B cell (primary cell): ENCODE results near the gene PODN. TPM values are rescaled to one million over a fixed set of nuclear protein-coding genes. Genes with fewer than 3 reads are reported as not detected.

Experiments
- ATAC-seq: fragments of 200-7000 bp; cut with Tn5 transposase; one replicate; pipeline ENCODE4 v1.10.0; 2021; ENCODE audit warnings: low read depth, mild to moderate bottlenecking, moderate number of reproducible peaks, moderate library complexity
- CTCF ChIA-PET: fragments of 350-600 bp; sonication (Branson Sonifier 250); formaldehyde crosslinking; loops from one replicate; lab custom pipeline; 2021; ENCODE audit warnings: antibody characterized with exemption, inconsistent platforms; lab: Charles Lee
- POLR2A ChIA-PET: fragments of 350-600 bp; sonication (Branson Sonifier 250); formaldehyde crosslinking; loops from one replicate; lab custom pipeline; 2021; ENCODE audit warnings: antibody characterized with exemption; lab: Charles Lee
- DNase-seq: peaks from one replicate; pipeline ENCODE4 v3.0.0; 2013
- H2AFZ ChIP-seq: 2 replicates; pipeline ENCODE4 v1.6.1; 2012; ENCODE audit warnings: mild to moderate bottlenecking, low read depth, low read length; ENCODE audit not compliant: insufficient read depth, poor library complexity, severe bottlenecking
- H3K27ac ChIP-seq, 2 donors: 1 replicate in 1 of 2; 2 replicates in 1 of 2; pipeline ENCODE4 v1.5.1; 2012 to 2013; ENCODE audit warnings: low read length in 2 of 2, mild to moderate bottlenecking in 2 of 2, moderate library complexity in 1 of 2
- H3K27me3 ChIP-seq, 4 experiments: fragments of 200-600 bp in 1 of 4; sonication (generic) in 1 of 4; replicated peaks in 1 of 4; 1 replicate in 2 of 4; 2 replicates in 2 of 4; pipeline versions ENCODE4 v1.6.1 to v1.7.0; 2013 to 2016; ENCODE audit warnings: low read length in 3 of 4, mild to moderate bottlenecking in 2 of 4, mixed read lengths in 1 of 4, moderate library complexity in 1 of 4; ENCODE audit not compliant: insufficient read depth in 4 of 4, control insufficient read depth in 3 of 4; ENCODE audit errors: control extremely low read depth in 1 of 4
- H3K36me3 ChIP-seq, 2 experiments: replicated peaks in 1 of 2; 1 replicate in 1 of 2; 2 replicates in 1 of 2; pipeline versions ENCODE4 v1.6.1 to v1.7.1; 2013; ENCODE audit warnings: low read length in 1 of 2; ENCODE audit not compliant: insufficient read depth in 2 of 2, control insufficient read depth in 1 of 2; ENCODE audit errors: control extremely low read depth in 1 of 2, extremely low read depth in 1 of 2
- H3K4me1 ChIP-seq, 2 donors: fragments of 200-600 bp in 1 of 2; sonication (generic) in 1 of 2; 1 replicate in 1 of 2; 2 replicates in 1 of 2; pipeline versions ENCODE4 v1.5.1 to v1.6.1; 2013 to 2017; ENCODE audit warnings: low read length in 2 of 2; ENCODE audit not compliant: control insufficient read depth in 2 of 2, insufficient read depth in 2 of 2
- H3K4me2 ChIP-seq: replicated peaks from 2 replicates; pipeline ENCODE3; 2012; ENCODE audit warnings: mild to moderate bottlenecking, low read depth, low read length; ENCODE audit not compliant: poor library complexity, severe bottlenecking
- H3K4me3 ChIP-seq, 5 experiments: fragments of 200-600 bp in 1 of 5; sonication (generic) in 1 of 5; 1 replicate in 3 of 5; 2 replicates in 2 of 5; pipeline versions ENCODE4 v1.5.1 to v1.7.0; 2011 to 2016; ENCODE audit warnings: low read length in 4 of 5, mild to moderate bottlenecking in 4 of 5, low read depth in 2 of 5, control low read depth in 1 of 5, moderate library complexity in 1 of 5; ENCODE audit not compliant: insufficient read depth in 1 of 5; ENCODE audit errors: control extremely low read depth in 1 of 5, extremely low read depth in 1 of 5
- H3K79me2 ChIP-seq: fragments of 200-600 bp; sonication (generic); one replicate; pipeline ENCODE4 v1.6.0; 2016; ENCODE audit warnings: low read length; ENCODE audit not compliant: control insufficient read depth, insufficient read depth
- H3K9ac ChIP-seq: fragments of 200-600 bp; sonication (generic); 2 replicates; pipeline ENCODE4 v1.6.1; 2017; ENCODE audit warnings: mild to moderate bottlenecking, low read length, moderate library complexity
- H3K9me3 ChIP-seq, 3 donors: one replicate each; pipeline versions ENCODE4 v1.6.1 to v1.7.1; 2013; ENCODE audit warnings: low read length in 2 of 3; ENCODE audit not compliant: control insufficient read depth in 2 of 3, insufficient read depth in 1 of 3; ENCODE audit errors: control extremely low read depth in 1 of 3
- H4K20me1 ChIP-seq: 2 replicates; pipeline ENCODE4 v1.6.0; 2012; ENCODE audit warnings: mild to moderate bottlenecking, low read length; ENCODE audit not compliant: insufficient read depth, control insufficient read depth, poor library complexity, severe bottlenecking
- H3K27ac Mint-ChIP-seq: one replicate; pipeline ENCODE4 v1.8.0; 2021; ENCODE audit warnings: mixed read lengths
- H3K27me3 Mint-ChIP-seq: one replicate; pipeline ENCODE4 v1.8.0; 2021; ENCODE audit warnings: mixed read lengths
- H3K4me1 Mint-ChIP-seq: one replicate; pipeline ENCODE4 v1.8.0; 2021; ENCODE audit warnings: mixed read lengths
- H3K4me3 Mint-ChIP-seq: one replicate; pipeline ENCODE4 v1.8.0; 2021; ENCODE audit warnings: mixed read lengths
- H3K9me3 Mint-ChIP-seq: one replicate; pipeline ENCODE4 v1.8.0; 2022; ENCODE audit warnings: mixed read lengths; ENCODE audit not compliant: insufficient read depth
- EZH2 ChIP-seq: IDR thresholded peaks from 2 replicates; pipeline ENCODE4 v1.6.1; 2012; ENCODE audit warnings: borderline replicate concordance, low read depth, mild to moderate bottlenecking, moderate library complexity, low read length; ENCODE audit not compliant: insufficient read depth, poor library complexity, severe bottlenecking
- WGBS: methylation state at CpG from one replicate; pipeline ENCODE4 v1.1.5; 2013; ENCODE audit warnings: missing lambda C conversion rate; ENCODE audit not compliant: insufficient coverage; 5-methylcytosine and 5-hydroxymethylcytosine counted together
- intact Hi-C: fragments of 100-400 bp; cut with micrococcal nuclease; formaldehyde crosslinking; loops from one replicate; pipeline ENCODE4 v1.10.0; 2022
- polyA plus RNA-seq: library from polyadenylated mRNA; depleted of rRNA; stranded (reverse); fragments of >200 nt; gene quantifications from 2 replicates; pipeline ENCODE4 v1.2.3, GENCODE V29; 2012
- total RNA-seq, 2 donors: library from RNA; stranded (reverse); fragments of 120-200 nt in 1 of 2; gene quantifications; 1 replicate in 1 of 2; 2 replicates in 1 of 2; pipeline versions ENCODE4 v1.2.3 to v1.2.4, GENCODE V29; 2013 to 2022
- TF ChIP-seq, protein P1 (sequence below): fragments of 200-600 bp; IDR thresholded peaks from one replicate; pipeline ENCODE4 v1.8.0; 2022; ENCODE audit warnings: antibody characterized with exemption, mild to moderate bottlenecking

The PODN gene
- total and polyA plus RNA-seq, 2 donors (not counting 1 experiment from before 2014, with no cell fraction given), result not detected

DNA sequence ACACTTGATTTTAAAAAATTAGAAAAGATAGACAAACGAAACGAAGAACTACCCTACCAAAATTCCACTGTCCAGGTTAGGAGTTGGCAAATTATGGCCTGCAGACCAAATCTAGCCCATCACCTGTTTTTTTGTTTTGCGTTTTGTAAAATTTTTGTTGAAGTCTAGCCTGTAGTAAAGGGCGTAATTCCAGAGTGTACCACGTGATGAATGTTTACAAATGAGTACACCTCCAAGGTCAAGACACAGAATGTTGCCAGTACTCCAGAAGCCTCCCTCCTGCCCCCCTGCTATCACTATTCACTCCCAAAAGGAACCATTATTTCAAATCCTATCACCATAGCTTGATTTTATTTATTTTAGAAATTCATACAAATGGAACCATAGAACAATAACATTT lies 17.1 kb upstream of the PODN start:
- H3K4me3 Mint-ChIP-seq, result no peak overlapping the region
- H3K79me2 ChIP-seq, result no peaks in the 10 kb centered on the region
- H3K4me1 Mint-ChIP-seq, result no peaks in the 10 kb centered on the region
- H4K20me1 ChIP-seq, result peaks cover 4% of the 10 kb centered on the region
- no peak overlapping the region for H3K9ac ChIP-seq
- intact Hi-C loops, result no loop called here
- ChIA-PET POLR2A (no interaction called here), CTCF (no interaction called here)
- H3K4me3 ChIP-seq, result no peak overlapping the region
- DNase-seq (no peak), ATAC-seq (no peak)
- no peaks in the 10 kb centered on the region for H3K9me3 Mint-ChIP-seq
- TF ChIP-seq EZH2, result no peak
- WGBS, result no CpG with 5 or more reads among the region's 5 CpGs
- no peak overlapping the region for H3K4me2 ChIP-seq
- H3K27me3 ChIP-seq, result no peaks in the 10 kb centered on the region
- no peaks in the 10 kb centered on the region for H3K9me3 ChIP-seq
- no peaks in the 10 kb centered on the region for H3K27me3 Mint-ChIP-seq
- no peak overlapping the region for H3K27ac Mint-ChIP-seq
- H3K27ac ChIP-seq, result no peak overlapping the region
- H2AFZ ChIP-seq, result no peak overlapping the region
- peaks cover 15 to 38% of the 10 kb centered on the region in 2 experiments for H3K36me3 ChIP-seq
- H3K4me1 ChIP-seq, result no peaks in the 10 kb centered on the region

DNA sequence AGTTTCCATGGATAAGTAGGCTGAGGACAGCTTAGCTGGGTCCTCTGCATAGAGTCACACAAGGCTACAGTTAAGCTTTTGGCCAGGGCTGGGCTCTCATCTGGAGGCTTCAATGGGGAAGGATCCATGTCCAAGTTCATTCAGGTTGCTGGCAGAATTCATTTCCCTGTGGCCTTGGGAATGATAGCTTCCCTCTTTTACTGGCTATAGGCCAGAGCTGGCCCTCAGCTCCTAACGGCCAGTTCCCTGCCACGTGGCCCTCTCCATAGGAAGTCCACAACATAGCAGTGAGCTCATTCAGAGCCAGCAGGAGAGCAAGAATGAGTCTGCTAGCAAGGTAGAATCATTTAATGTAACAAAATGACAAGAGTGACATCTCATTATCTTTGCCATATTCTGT lies 15.1 kb upstream of the PODN start:
- TF ChIP-seq EZH2, result no peak
- TF ChIP-seq, protein P1, sequence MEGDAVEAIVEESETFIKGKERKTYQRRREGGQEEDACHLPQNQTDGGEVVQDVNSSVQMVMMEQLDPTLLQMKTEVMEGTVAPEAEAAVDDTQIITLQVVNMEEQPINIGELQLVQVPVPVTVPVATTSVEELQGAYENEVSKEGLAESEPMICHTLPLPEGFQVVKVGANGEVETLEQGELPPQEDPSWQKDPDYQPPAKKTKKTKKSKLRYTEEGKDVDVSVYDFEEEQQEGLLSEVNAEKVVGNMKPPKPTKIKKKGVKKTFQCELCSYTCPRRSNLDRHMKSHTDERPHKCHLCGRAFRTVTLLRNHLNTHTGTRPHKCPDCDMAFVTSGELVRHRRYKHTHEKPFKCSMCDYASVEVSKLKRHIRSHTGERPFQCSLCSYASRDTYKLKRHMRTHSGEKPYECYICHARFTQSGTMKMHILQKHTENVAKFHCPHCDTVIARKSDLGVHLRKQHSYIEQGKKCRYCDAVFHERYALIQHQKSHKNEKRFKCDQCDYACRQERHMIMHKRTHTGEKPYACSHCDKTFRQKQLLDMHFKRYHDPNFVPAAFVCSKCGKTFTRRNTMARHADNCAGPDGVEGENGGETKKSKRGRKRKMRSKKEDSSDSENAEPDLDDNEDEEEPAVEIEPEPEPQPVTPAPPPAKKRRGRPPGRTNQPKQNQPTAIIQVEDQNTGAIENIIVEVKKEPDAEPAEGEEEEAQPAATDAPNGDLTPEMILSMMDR, result no peak
- H3K4me3 Mint-ChIP-seq, result no peak overlapping the region

More for the DNA sequence above, 15.1 kb upstream of the PODN start:
- ATAC-seq, result no peak
- Histone ChIP-seq H3K4me2 (no peak overlapping the region), H2AFZ (no peak overlapping the region), H3K27ac (no peak overlapping the region), H3K27me3 (no peaks in the 10 kb centered on the region), H3K4me1 (no peaks in the 10 kb centered on the region), H3K9ac (no peak overlapping the region), H4K20me1 (peaks cover 4% of the 10 kb centered on the region), H3K4me3 (no peak overlapping the region), H3K9me3 (no peaks in the 10 kb centered on the region), H3K79me2 (no peaks in the 10 kb centered on the region), H3K36me3 (peaks cover 14 to 34% of the 10 kb centered on the region in 2 experiments)
- WGBS, result no CpG with 5 or more reads among the region's 2 CpGs
- no peaks in the 10 kb centered on the region for H3K27me3 Mint-ChIP-seq
- intact Hi-C loops, result no loop called here
- H3K9me3 Mint-ChIP-seq, result no peaks in the 10 kb centered on the region
- ChIA-PET POLR2A (no interaction called here), CTCF (no interaction called here)
- DNase-seq, result no peak
- no peak overlapping the region for H3K27ac Mint-ChIP-seq
- no peaks in the 10 kb centered on the region for H3K4me1 Mint-ChIP-seq
